ENCODE results near the gene MIR17HG. TPM values are rescaled to one million over a fixed set of nuclear protein-coding genes. Genes with fewer than 3 reads are reported as not detected.

MIR17HG gene
- total RNA-seq, 2 donors from 2014 or later = 3.0 to 6.2 TPM

DNA sequence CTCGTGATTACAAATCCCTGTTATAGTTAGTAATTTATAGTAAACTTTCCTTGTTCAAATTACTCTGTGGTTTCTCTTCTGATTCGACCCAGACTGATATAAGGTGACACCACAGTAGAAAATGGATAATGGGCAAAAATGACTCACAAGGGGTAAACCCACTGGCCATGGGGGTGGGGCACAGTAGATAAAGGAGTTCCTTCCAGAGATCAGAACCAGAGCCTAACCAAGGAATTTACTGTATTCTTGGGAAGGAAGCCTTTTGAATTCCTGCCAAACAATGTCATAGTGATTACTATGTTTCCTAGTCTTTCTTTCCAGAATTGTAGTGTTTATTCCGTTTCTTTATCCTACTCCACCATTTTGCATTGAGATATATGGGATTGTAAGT, 21.9 kb downstream of the MIR17HG start:
- TF ChIP-seq, protein P1, sequence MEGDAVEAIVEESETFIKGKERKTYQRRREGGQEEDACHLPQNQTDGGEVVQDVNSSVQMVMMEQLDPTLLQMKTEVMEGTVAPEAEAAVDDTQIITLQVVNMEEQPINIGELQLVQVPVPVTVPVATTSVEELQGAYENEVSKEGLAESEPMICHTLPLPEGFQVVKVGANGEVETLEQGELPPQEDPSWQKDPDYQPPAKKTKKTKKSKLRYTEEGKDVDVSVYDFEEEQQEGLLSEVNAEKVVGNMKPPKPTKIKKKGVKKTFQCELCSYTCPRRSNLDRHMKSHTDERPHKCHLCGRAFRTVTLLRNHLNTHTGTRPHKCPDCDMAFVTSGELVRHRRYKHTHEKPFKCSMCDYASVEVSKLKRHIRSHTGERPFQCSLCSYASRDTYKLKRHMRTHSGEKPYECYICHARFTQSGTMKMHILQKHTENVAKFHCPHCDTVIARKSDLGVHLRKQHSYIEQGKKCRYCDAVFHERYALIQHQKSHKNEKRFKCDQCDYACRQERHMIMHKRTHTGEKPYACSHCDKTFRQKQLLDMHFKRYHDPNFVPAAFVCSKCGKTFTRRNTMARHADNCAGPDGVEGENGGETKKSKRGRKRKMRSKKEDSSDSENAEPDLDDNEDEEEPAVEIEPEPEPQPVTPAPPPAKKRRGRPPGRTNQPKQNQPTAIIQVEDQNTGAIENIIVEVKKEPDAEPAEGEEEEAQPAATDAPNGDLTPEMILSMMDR (IDR thresholded peaks at IDR 0.05) = no peak
- DNase-seq = no peak
- Histone ChIP-seq H3K9ac (ENCODE audit: low read depth in 2 of 2, low read length in 2 of 2) (no peak overlapping the region), H3K9me3 (no peaks in the 10 kb centered on the region), H3K27ac (no peak overlapping the region), H3K4me1 (no peaks in the 10 kb centered on the region), H3K4me3 (no peak overlapping the region), H3K36me3 (no peaks in the 10 kb centered on the region), H3K27me3 (no peaks in the 10 kb centered on the region)
- intact Hi-C loops (cut with DNase I) = no loop called here

DNA sequence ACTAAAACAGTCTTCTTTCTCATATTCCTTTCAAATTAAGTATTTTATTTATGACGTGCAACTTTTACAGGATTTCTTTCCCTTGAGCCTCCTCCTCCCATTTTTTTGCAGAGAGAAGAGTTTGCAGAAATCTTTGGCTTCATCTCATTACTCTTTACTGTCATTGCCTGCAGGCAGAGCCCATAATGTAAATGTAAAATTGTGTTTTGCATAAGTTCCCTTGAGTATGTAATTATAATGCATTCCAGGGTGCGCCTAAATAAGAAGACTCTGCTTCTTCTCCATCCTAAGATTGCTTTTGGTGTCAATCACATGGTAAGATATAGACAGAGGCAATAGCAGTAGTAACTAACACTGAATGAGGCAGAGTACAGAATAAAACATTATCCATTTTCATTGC, 23.0 kb downstream of the MIR17HG start:
- TF ChIP-seq, protein P1 (IDR thresholded peaks at IDR 0.05) = no peak
- no peaks in the 10 kb centered on the region for H3K4me1 ChIP-seq
- no peaks in the 10 kb centered on the region for H3K27me3 ChIP-seq
- H3K9ac ChIP-seq (ENCODE audit: low read depth in 2 of 2, low read length in 2 of 2) = no peak overlapping the region
- no peaks in the 10 kb centered on the region for H3K9me3 ChIP-seq
- DNase-seq = no peak
- intact Hi-C loops (cut with DNase I) = no loop called here
- no peak overlapping the region for H3K27ac ChIP-seq
- H3K4me3 ChIP-seq = no peak overlapping the region
- H3K36me3 ChIP-seq = no peaks in the 10 kb centered on the region

DNA sequence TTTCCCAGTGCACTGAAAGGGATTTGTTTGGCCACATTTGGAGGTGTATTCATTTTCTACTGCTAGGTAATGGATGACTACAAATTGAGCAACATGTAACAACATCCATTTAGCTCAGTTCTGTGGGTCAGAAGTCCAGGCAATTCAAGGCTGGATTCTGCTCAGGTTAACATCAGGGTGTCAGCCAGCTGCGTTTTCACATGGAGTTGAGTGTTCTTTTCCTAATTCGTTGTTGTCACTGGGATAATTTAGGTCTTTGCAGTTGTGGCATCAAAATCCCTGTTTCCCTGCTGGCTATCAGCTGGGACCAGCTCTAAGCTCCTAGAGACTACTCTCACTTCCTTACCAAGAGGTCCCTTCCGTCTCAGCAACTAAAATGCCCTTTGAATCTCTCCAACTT, 25.4 kb downstream of the MIR17HG start:
- Histone ChIP-seq H3K9ac (ENCODE audit: low read depth in 2 of 2, low read length in 2 of 2) (no peak overlapping the region), H3K9me3 (no peaks in the 10 kb centered on the region), H3K27ac (no peak overlapping the region), H3K4me3 (no peak overlapping the region), H3K36me3 (no peaks in the 10 kb centered on the region), H3K4me1 (no peaks in the 10 kb centered on the region), H3K27me3 (no peaks in the 10 kb centered on the region)
- TF ChIP-seq, protein P1 (IDR thresholded peaks at IDR 0.05) = no peak
- DNase-seq = no peak
- intact Hi-C loops (cut with DNase I) = no loop called here

DNA sequence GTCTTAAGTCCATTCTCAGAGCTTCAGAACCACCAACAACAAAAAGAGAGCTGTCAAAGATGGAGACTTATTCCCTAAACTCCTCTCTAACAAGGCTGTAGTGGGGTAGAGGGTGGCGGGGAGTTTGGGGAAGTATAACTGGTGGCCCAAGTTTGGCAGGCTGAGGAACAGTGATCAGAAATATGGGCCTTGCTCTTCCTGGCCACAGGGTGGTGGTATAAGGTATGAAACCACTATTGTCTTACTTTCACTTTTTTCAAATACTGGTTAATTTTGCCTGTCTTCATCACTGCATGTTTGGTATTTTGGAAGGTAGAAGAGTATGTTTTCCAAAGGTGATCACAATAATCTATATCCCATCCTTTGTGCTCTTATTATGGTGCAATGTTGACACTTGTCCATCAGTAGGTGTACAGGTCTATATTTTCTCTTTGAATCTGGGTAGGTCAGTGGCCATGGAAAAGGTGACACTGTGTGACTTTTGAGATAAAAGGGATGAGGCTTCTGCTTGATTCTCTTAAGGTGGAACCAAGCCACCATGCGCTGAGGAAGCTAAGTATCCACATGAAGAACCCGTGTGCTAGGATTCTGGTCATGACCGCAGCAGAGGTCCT, 27.7 kb downstream of the MIR17HG start:
- TF ChIP-seq, protein P1 (IDR thresholded peaks at IDR 0.05) = peak; percentile 31
- Histone ChIP-seq H3K9me3 (no peaks in the 10 kb centered on the region), H3K36me3 (no peaks in the 10 kb centered on the region), H3K27ac (no peak overlapping the region), H3K27me3 (no peaks in the 10 kb centered on the region), H3K4me1 (no peaks in the 10 kb centered on the region), H3K9ac (ENCODE audit: low read depth in 2 of 2, low read length in 2 of 2) (no peak overlapping the region), H3K4me3 (no peak overlapping the region)
- intact Hi-C loops (cut with DNase I) = no loop called here
- DNase-seq = no peak

DNA sequence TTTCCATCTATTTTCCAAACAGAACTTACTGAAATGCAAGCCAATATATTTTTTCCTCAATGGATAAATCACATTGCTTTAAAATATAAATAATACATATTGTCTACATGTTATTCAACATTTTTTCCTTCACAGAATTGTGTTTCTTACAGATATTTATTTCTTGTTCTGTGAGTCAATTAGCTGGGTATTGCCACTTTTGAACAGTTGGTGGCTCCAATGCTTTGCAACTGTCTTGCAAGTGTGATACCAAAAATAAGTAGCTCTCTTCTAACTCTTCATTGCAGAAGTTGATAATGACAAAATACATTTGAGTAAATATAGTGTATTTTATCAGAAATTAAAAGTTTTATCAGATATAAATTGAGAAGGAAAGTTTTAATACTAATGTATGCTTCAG, 33.9 kb downstream of the MIR17HG start:
- TF ChIP-seq, protein P1 (IDR thresholded peaks at IDR 0.05) = no peak
- Histone ChIP-seq H3K27ac (no peak overlapping the region), H3K9me3 (no peaks in the 10 kb centered on the region), H3K9ac (ENCODE audit: low read depth in 2 of 2, low read length in 2 of 2) (no peak overlapping the region), H3K4me1 (no peaks in the 10 kb centered on the region), H3K27me3 (no peaks in the 10 kb centered on the region), H3K36me3 (no peaks in the 10 kb centered on the region), H3K4me3 (no peak overlapping the region)
- DNase-seq = no peak
- intact Hi-C loops (cut with DNase I) = loop anchor here (5.0 kb wide), 1 partner anchor 341 kb away; no protein-coding TSS in a partner anchor

All from colonic mucosa (tissue), 4 donors.